Thyroid gland (tissue), 4 donors: ENCODE data around the gene LIMCH1.

Source experiments
- POLR2A ChIP-seq, 2 donors: fragments of 450-650 bp; IDR thresholded peaks; one replicate each; pipeline ENCODE4 v1.6.1; 2017; ENCODE audit warnings: antibody characterized with exemption in 2 of 2, mild to moderate bottlenecking in 2 of 2, moderate library complexity in 1 of 2
- TF ChIP-seq, protein P1 (sequence below), 6 experiments: fragments of 200-600 bp in 3 of 6; fragments of 450-650 bp in 3 of 6; sonication (generic) in 3 of 6; IDR thresholded peaks; one replicate each; pipeline ENCODE4 v1.5.1; 2016 to 2019; ENCODE audit warnings: antibody characterized with exemption in 6 of 6, mild to moderate bottlenecking in 2 of 6, inconsistent platforms in 1 of 6, moderate library complexity in 1 of 6

DNA sequence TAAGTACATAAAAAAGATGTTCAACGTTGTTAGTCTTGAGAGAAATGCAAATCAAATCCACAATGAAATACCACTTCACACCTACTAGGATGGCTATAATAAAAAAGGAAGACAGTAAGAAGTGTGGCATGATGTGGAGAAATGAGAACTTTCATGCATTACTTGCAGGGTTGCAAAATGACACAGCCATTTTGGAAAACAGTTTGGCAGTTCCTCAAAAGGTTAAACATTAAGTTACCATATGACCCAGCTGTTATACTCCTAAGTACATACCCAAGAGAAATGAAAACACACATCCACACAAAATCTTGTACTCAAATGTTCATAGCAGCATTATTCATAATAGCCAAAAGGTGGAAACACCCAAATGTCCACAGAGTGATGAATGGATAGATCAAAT, 25.8 kb upstream of the LIMCH1 start:
- TF ChIP-seq, protein P1, sequence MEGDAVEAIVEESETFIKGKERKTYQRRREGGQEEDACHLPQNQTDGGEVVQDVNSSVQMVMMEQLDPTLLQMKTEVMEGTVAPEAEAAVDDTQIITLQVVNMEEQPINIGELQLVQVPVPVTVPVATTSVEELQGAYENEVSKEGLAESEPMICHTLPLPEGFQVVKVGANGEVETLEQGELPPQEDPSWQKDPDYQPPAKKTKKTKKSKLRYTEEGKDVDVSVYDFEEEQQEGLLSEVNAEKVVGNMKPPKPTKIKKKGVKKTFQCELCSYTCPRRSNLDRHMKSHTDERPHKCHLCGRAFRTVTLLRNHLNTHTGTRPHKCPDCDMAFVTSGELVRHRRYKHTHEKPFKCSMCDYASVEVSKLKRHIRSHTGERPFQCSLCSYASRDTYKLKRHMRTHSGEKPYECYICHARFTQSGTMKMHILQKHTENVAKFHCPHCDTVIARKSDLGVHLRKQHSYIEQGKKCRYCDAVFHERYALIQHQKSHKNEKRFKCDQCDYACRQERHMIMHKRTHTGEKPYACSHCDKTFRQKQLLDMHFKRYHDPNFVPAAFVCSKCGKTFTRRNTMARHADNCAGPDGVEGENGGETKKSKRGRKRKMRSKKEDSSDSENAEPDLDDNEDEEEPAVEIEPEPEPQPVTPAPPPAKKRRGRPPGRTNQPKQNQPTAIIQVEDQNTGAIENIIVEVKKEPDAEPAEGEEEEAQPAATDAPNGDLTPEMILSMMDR (IDR thresholded peaks at IDR 0.05): no peak
- no peak for TF ChIP-seq POLR2A (IDR thresholded peaks at IDR 0.05)
